GM18868 (cell line): Measurements from ENCODE around the gene OAS3.
"Not testable (repeated sequence)": the region's sequence is repeated elsewhere in the genome, so short reads cannot be mapped to it uniquely, and the experiment has no call there.

ENCODE experiments used
- ATAC-seq: cut with Tn5 transposase; IDR thresholded peaks from one replicate; pipeline ENCODE4 v1.9.1; 2021; ENCODE audit warnings: mild to moderate bottlenecking, moderate library complexity; ENCODE audit not compliant: unreplicated experiment

OAS3 gene

DNA sequence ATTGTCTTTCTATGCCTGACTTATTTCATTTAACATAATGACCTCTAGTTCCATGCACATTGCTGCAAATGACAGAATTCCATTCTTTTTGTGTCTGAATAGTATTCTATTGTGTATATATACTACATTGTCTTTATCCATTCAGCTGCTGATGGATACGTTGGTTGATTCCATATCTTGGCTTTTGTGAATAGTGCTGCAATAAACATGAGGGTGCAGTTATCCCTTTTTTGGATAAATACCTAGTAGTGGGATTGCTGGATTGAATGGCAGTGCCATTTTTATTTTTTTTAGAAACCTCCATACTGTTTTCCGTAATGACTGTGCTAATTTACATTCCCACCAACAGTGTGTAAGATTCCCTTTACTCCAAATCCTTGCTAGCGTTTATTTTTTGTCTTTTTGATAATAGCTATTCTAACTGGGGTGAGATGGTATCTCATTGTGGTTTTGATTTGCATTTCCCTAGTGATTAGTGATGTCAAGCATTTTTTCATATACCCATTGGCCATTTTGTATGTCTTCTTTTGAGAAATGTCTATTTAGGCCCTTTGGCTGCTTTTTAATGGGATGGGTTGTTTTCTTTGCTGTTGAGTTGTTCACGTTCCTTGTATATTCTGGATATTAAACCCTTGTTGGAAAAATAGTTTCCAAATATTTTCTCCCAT is 42.4 kb downstream of the OAS3 start:
- ATAC-seq: no peak

DNA sequence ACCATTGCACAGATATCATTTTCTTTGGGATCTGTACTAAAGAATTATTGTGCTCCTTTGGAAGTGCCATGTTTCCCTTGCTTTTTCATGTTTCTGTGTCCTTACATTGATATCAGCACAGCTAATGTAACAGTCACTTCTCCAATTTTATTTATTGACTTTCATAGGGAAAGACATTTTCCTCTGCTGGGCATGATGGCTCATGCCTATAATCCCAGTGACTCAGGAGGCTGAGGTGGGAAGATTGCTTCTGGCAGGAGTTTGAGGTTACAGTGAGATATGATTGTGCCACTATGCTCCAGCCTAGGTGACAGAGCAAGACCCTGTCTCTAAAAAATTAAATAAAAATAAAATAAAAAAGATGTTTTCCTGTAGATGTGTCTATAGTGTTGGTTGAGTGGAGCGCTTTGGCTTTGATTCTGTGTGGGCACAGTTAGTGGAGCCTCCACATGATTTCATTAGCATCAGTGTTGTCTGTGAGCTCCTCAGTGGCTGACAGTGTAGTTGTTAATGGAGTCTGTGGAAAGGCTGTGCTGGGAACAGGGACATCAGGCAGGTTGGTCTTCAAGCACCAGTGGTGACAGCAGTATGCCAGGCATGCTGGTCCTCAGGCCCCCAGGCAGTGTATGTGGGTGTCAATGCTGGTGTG is 47.5 kb downstream of the OAS3 start:
- no peak for ATAC-seq

- ATAC-seq: no peak
Observed at GRCh38 chr12:112986291-112986800, 48.1 kb downstream of the OAS3 start.

GRCh38 chr12:112987561-112987960 is 49.3 kb downstream of the OAS3 start:
- no peak for ATAC-seq

GRCh38 chr12:112988224-112988623 is 50.0 kb downstream of the OAS3 start:
- ATAC-seq: no peak

GRCh38 chr12:112988823-112989385 is 50.6 kb downstream of the OAS3 start:
- not testable (repeated sequence) for ATAC-seq

DNA sequence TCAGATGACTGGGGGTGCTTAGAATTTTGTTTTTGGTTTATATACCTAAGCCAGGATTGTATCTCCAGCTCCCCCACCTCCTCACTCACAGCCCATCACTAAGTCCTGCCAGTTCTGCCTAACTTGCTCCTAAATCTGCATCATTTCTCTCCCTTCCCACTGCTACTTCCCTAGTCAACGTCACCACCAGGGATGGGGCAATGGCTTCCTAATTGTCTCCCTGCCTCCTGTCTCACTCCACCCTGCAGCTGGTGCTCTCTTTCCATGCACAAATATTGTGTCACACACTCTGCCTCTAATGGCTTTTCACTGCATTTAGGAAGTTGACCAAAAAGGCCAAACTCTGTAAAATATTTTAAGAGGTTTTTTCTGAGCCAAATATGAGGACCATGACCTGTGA is 51.5 kb downstream of the OAS3 start:
- ATAC-seq: no peak

- no peak for ATAC-seq
Observed at GRCh38 chr12:112992541-112993398, 54.5 kb downstream of the OAS3 start.

DNA sequence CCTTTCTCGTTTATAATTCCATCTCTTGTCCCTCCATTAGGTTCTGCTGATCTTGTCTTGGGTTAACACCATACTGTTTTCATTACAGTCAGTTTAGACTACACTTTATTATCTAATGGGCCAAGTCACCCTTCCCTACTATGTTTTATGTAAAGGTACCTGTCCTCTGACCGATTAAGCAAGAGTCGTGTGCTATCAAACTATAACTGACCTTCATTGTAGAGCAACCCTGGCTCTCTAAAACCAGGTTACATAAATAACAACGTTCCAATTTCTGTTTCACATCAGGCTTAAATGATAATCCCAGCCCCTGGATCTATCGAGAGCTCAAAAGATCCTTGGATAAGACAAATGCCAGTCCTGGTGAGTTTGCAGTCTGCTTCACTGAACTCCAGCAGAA is 56.7 kb downstream of the OAS3 start:
- no peak for ATAC-seq

GRCh38 chr12:112996501-112996900 is 58.2 kb downstream of the OAS3 start:
- ATAC-seq: no peak

DNA sequence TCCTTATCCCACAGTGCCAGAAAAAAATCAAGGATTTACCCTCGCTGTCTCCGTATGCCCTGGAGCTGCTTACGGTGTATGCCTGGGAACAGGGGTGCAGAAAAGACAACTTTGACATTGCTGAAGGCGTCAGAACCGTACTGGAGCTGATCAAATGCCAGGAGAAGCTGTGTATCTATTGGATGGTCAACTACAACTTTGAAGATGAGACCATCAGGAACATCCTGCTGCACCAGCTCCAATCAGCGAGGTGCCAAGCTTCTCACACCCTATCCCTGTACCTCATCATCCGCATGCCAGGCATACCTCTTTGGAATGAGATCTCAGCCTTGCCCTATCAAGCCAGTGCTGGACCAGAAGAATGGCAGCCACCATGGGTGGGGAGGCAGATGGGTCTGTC is 59.2 kb downstream of the OAS3 start:
- no peak for ATAC-seq

- peak; percentile 94 for ATAC-seq
Observed at GRCh38 chr12:112998987-112999767, 60.9 kb downstream of the OAS3 start.

DNA sequence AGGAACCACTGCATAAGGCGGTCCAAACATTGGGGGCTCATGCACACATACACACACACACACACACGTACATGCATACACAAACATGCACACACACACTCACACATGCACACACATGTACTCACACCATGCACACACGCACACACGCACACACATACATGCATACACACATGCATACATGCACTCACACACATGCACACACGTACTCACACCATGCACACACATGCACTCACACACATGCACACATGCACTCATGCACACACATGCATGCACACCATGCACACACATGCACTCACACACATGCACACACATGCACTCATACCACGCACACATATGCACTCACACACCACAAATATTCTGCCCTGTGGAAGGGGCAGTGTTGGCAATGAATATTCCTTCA is 62.2 kb downstream of the OAS3 start:
- ATAC-seq: no peak

DNA sequence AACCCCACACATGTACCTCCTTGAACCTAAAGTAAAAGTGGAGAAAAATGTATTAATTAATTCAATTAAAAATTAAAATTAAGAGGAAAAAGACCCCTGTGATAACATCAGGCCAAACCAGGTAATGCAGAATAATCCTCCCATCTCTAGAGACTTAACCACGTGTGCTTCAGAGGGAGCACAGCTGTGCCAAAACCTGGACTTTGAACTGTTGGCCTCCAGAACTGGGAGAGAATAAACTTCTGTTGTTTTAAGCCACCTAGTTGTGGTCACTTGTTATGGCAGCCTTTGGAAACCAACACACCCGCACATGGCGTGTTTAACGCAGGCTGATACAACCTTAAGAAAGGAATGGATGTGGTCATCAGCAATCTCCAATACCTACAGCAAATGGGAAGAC is 63.9 kb downstream of the OAS3 start:
- no peak for ATAC-seq

GRCh38 chr12:113002676-113003075 is 64.4 kb downstream of the OAS3 start:
- no peak for ATAC-seq

- no peak for ATAC-seq
Observed at GRCh38 chr12:113003636-113004035, 65.4 kb downstream of the OAS3 start.

DNA sequence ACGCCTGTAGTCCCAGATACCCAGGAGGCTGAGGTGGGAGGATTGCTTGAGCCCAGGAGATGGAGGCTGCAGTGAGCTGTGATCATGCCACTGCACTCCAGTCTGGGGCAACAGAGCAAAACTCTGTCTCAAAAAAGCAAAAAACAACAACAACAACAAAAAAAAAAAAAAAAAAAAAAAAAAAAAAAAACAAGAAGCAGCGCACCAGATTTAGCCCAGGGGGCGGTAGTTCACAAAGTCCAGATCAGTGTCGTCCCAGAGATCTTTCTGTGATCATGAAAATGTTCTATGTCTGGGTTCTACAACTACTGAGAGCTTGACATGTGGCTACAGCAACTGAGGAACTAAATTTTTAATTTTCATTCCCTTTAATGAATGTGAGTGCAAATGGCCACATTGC is 67.5 kb downstream of the OAS3 start:
- no peak for ATAC-seq

DNA sequence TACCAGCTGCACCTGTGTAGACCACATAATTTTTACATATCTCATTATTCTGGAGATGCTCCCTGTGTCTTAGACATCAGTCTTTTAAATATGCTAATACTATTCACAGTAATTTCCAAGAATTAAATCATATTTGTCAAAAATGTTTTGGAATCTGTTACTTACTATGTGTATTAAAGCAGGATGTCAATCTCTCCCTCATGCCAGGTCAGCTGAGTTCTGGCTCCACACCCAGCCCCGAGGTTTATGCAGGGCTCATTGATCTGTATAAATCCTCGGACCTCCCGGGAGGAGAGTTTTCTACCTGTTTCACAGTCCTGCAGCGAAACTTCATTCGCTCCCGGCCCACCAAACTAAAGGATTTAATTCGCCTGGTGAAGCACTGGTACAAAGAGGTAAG is 67.9 kb downstream of the OAS3 start:
- no peak for ATAC-seq

- ATAC-seq: no peak
Observed at GRCh38 chr12:113006641-113007040, 68.4 kb downstream of the OAS3 start.

GRCh38 chr12:113007166-113007565 is 68.9 kb downstream of the OAS3 start:
- no peak for ATAC-seq

GRCh38 chr12:113010701-113011100 is 72.4 kb downstream of the OAS3 start:
- no peak for ATAC-seq
